ENCODE measurements around the gene ZC3H7B.

ZC3H7B gene

DNA sequence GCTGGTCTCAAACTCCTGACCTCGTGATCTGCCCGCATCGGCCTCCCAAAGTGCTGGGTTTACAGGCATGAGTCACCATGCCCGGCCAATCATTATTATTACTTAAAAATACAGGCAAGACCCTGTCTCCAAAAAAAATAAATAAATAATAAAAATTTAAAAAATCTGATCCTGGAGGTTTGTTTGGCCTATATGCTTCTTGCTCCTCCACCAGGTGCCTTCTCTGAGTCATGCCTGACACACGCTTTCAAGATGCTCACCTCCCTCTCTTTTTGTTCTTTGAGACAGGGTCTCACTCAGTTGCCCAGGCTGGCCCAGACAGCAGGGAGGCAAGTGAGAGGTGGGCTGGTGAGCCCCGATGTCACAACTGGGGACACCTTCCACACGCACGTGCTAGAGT lies 13.5 kb downstream of the ZC3H7B start:
- TF ChIP-seq, protein P1, sequence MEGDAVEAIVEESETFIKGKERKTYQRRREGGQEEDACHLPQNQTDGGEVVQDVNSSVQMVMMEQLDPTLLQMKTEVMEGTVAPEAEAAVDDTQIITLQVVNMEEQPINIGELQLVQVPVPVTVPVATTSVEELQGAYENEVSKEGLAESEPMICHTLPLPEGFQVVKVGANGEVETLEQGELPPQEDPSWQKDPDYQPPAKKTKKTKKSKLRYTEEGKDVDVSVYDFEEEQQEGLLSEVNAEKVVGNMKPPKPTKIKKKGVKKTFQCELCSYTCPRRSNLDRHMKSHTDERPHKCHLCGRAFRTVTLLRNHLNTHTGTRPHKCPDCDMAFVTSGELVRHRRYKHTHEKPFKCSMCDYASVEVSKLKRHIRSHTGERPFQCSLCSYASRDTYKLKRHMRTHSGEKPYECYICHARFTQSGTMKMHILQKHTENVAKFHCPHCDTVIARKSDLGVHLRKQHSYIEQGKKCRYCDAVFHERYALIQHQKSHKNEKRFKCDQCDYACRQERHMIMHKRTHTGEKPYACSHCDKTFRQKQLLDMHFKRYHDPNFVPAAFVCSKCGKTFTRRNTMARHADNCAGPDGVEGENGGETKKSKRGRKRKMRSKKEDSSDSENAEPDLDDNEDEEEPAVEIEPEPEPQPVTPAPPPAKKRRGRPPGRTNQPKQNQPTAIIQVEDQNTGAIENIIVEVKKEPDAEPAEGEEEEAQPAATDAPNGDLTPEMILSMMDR (IDR thresholded peaks at IDR 0.05; ENCODE audit: borderline replicate concordance, insufficient read depth, low read depth, low read length), result no peak
- no peak overlapping the region for H3K4me3 ChIP-seq (ENCODE audit: low read depth, low read length)

DNA sequence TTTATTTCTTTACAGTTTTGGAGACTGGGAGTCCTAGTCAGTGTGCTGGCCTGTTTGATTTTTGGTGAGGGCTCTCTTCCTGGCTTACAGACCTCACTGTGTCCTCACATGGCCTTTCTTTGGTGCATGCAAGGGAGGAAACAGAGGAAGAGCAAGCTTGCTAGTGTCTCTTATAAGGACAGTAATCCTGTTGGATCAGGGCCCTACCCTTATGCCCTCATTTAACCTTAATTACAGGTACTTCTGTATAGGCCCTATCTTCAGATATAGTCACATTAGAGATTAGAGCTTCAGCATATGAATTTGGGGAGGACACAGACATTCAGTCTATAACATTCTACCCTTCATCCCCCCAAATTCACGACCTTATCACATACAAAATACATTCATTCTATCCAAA lies 14.3 kb downstream of the ZC3H7B start:
- TF ChIP-seq, protein P1 (IDR thresholded peaks at IDR 0.05; ENCODE audit: borderline replicate concordance, insufficient read depth, low read depth, low read length), result no peak

DNA sequence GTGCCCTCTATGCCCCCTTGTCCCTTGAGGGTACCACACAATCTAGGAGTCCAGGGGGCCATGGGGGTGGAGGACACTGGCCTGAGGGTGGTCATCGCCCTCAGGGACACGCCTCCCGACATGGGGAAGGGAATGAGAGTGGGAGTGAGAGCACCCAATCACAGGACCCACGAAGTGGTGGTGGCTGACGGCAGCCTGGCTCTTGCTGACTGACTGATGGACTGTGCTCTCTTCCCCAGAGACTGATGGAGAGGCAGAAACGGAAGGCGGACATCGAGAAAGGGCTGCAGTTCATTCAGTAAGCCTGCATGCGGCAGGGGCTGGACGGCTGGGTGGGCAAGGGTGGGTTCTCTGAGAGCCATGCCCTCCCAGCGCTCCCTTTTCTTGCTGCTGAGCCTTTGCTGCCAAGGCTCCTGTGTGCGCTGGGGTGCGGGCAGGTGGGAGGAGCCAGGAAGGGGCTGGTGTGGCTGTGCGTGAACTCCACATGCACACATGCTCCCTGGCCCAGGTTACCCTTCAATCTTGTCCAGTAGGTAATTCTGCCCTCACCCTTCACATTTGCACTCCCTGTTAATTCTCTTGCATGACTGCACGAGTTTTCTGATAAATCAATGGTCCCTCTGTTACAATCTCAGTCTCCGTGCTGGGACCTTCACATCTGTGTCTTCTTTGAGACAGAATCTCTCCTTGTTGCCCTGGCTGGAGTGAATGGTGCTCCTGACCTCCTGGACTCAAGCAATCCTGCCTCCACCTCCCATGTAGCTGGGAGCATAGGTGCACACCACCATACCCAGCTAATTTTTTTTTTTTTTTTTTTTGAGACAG lies 19.3 kb downstream of the ZC3H7B start:
- TF ChIP-seq, protein P1 (IDR thresholded peaks at IDR 0.05; ENCODE audit: borderline replicate concordance, insufficient read depth, low read depth, low read length), result no peak
- no peak overlapping the region for H3K4me3 ChIP-seq (ENCODE audit: low read depth, low read length)

More for the DNA sequence above, 14.3 kb downstream of the ZC3H7B start:
- H3K4me3 ChIP-seq (ENCODE audit: low read depth, low read length), result no peak overlapping the region

DNA sequence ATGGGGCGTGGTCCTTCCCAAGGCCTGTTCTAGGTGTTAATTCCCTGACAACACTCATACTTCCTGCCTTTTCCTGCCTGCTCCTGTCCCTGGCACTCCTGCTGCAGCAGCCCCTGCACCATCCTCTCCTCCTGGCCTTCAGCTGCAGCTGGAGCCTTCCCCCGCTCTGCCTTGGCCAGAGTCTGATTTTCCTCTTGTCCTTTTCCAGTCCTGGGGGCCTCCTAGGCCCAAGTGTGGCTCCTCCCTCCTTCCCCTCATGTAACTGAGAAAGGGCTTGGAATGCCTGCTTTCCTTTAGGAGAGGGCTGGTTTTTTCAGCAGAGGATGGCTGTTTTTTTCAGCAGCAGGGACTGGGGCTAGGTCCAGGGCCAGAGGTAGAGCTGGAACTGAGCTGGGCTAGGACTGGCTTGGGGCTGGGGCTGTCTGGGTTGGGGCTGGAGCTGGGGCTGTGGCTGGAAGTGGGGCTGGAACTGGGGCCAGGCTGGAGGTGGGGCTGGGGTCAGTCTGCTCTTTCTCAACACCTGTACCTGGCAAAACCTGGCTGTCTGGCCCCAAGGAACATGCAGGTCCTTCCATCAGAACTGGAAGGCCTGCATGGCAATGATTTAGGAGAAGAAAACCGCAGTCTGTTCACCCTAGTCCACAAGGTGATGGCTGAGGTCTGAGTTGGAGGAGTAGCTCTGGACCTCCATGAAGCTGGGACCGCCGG lies 23.6 kb downstream of the ZC3H7B start:
- no peak overlapping the region for H3K4me3 ChIP-seq (ENCODE audit: low read depth, low read length)

DNA sequence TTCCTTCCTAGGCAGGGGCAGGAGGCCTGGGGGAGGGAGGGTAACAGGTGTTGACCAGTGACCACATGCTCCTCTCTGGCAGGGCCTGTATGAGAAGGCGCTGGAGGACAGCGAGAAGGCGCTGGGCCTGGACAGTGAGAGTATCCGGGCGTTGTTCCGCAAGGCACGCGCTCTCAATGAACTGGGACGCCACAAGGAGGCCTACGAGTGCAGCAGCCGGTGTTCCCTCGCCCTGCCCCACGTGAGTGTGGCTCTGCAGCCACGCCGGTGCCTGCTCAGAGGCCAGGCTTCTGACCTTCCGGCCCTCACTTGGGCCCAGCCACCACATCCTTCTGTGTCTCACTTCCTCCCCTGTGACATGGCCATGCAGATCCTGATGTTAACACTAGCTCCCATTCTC lies 25.8 kb downstream of the ZC3H7B start:
- no peak overlapping the region for H3K4me3 ChIP-seq (ENCODE audit: low read depth, low read length)
- TF ChIP-seq, protein P1 (IDR thresholded peaks at IDR 0.05; ENCODE audit: borderline replicate concordance, insufficient read depth, low read depth, low read length), result no peak

More for the DNA sequence above, 23.6 kb downstream of the ZC3H7B start:
- TF ChIP-seq, protein P1 (IDR thresholded peaks at IDR 0.05; ENCODE audit: borderline replicate concordance, insufficient read depth, low read depth, low read length), result no peak

DNA sequence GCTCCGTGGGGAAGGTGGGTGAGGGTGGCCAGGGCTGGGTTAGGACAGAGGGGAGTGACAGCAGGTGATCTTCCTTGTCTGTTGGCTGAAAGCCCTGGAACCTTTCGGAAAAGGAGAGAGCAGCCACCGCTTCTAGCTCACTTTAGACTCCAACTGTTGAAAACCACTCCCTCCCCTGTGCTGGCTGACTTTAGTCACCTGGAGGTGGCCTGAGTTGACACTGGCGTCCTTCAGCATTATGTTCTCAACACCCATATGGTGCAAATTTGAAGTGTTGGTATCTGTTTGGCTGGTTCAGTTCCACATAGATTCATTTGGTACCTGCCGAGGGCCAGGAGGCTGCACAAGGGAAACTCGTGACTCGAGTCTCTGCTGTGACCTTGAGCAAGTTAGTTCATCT lies 28.8 kb downstream of the ZC3H7B start:
- TF ChIP-seq, protein P1 (IDR thresholded peaks at IDR 0.05; ENCODE audit: borderline replicate concordance, insufficient read depth, low read depth, low read length), result no peak
- H3K4me3 ChIP-seq (ENCODE audit: low read depth, low read length), result no peak overlapping the region
